MCF 10A (cell line): Measurements from ENCODE around the gene HIRIP3. TPM values are rescaled to one million over a fixed set of nuclear protein-coding genes. Genes with fewer than 3 reads are reported as not detected.
A peak's percentile ranks its signal among the peaks of the same experiment; 100 is the strongest.
"Not testable (repeated sequence)": the region's sequence is repeated elsewhere in the genome, so short reads cannot be mapped to it uniquely, and the experiment has no call there.

ENCODE experiments used
- BruUV-seq: library from RNA; stranded (reverse); fragments of 400-500 nt; replicated peaks from 2 replicates; lab custom pipeline; 2021; lab: Mats Ljungman, UMichigan
- CTCF ChIA-PET: fragments of 300-600 bp; sonication (Branson Sonifier 250); formaldehyde crosslinking; extraction: SDS; loops from one replicate; lab custom pipeline; 2021; ENCODE audit warnings: antibody characterized with exemption, inconsistent platforms; lab: Yijun Ruan, JAX
- POLR2A ChIA-PET: fragments of 300-600, 350-650 bp; sonication (Branson Sonifier 250); formaldehyde crosslinking; extraction: SDS; loops from one replicate; lab custom pipeline; 2020; ENCODE audit warnings: antibody characterized with exemption, inconsistent platforms; lab: Yijun Ruan, JAX
- DNase-seq: peaks from one replicate; pipeline ENCODE4 v3.0.0-alpha.2; 2018; ENCODE audit not compliant: unreplicated experiment
- H3K27ac Mint-ChIP-seq: one replicate; pipeline ENCODE4 v1.8.0; 2022; ENCODE audit warnings: mild to moderate bottlenecking, low read depth, mixed read lengths; ENCODE audit not compliant: unreplicated experiment
- H3K27me3 Mint-ChIP-seq: one replicate; pipeline ENCODE4 v1.8.0; 2022; ENCODE audit warnings: mixed read lengths; ENCODE audit not compliant: insufficient read depth, unreplicated experiment
- H3K36me3 Mint-ChIP-seq: one replicate; pipeline ENCODE4 v1.8.0; 2022; ENCODE audit warnings: mild to moderate bottlenecking, moderate library complexity, mixed read lengths; ENCODE audit not compliant: insufficient read depth, unreplicated experiment
- H3K4me1 Mint-ChIP-seq: one replicate; pipeline ENCODE4 v1.8.0; 2022; ENCODE audit warnings: mixed read lengths; ENCODE audit not compliant: insufficient read depth, unreplicated experiment
- H3K4me3 Mint-ChIP-seq: one replicate; pipeline ENCODE4 v1.8.0; 2022; ENCODE audit warnings: mild to moderate bottlenecking, moderate library complexity, mixed read lengths; ENCODE audit not compliant: unreplicated experiment
- H3K9me3 Mint-ChIP-seq: one replicate; pipeline ENCODE4 v1.8.0; 2022; ENCODE audit warnings: mixed read lengths; ENCODE audit not compliant: unreplicated experiment
- intact Hi-C: fragments of 100-400 bp; cut with micrococcal nuclease; formaldehyde crosslinking; loops from 2 replicates; pipeline ENCODE4 v1.14.1; 2022
- total RNA-seq: library from RNA; stranded (reverse); gene quantifications from 2 replicates; pipeline ENCODE4 v1.2.3, GENCODE V29; 2022
- TF ChIP-seq, protein P1 (sequence below): fragments of 200-600 bp; IDR thresholded peaks from one replicate; pipeline ENCODE4 v1.8.0; 2022; ENCODE audit warnings: antibody characterized with exemption, mild to moderate bottlenecking; ENCODE audit not compliant: unreplicated experiment

HIRIP3 gene
- total RNA-seq, 1 experiment from 2014 or later = 20.7 TPM

DNA sequence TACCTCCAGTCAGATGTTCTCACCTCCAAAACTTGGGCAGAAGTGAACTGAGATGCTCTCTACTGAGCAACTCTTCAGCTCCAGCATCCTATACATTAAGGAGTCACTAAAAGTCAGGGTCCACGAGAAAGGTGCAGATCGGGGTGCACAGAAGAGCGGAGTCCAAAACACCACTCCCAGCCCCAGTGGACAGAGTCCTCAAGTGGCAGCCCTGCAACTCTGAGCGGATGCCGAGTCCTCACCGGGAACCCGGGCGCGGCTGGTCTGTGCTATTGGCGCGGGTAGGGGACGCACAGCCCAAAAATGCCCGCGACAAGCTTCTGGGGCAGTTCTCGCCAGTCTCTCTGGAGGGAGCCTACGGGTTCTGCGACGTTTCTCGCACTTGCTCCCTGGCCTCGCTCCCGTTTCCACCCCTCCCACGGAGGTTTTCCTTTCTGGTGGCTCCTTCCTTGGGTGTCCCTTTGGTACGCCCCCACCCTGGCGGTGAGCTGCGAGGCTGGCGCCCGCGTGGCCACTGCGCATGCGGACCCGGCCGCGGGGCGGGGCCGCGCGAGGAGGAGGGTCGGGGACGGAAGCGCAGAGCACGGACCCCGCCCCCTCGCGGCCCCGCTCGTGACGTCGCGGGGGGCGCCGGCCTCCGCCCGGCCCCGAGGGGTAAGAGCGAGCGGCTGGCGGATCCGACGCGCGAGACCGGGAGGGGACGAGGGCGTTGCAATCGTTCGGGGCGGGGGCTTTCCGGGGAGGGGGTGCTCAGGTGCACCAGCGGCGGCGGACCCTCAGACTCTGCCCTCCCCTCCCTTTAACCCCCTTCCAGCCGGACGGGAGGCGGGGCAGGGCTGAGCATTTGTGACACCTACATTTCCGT is 33.7 kb downstream of the HIRIP3 start, which contains the start of gene TMEM219:
TMEM219 (plus strand) TSS at position 601 of the 865 bp plus-strand sequence. CDS start 1,065 bp downstream, outside the sequence.
- TF ChIP-seq, protein P1, sequence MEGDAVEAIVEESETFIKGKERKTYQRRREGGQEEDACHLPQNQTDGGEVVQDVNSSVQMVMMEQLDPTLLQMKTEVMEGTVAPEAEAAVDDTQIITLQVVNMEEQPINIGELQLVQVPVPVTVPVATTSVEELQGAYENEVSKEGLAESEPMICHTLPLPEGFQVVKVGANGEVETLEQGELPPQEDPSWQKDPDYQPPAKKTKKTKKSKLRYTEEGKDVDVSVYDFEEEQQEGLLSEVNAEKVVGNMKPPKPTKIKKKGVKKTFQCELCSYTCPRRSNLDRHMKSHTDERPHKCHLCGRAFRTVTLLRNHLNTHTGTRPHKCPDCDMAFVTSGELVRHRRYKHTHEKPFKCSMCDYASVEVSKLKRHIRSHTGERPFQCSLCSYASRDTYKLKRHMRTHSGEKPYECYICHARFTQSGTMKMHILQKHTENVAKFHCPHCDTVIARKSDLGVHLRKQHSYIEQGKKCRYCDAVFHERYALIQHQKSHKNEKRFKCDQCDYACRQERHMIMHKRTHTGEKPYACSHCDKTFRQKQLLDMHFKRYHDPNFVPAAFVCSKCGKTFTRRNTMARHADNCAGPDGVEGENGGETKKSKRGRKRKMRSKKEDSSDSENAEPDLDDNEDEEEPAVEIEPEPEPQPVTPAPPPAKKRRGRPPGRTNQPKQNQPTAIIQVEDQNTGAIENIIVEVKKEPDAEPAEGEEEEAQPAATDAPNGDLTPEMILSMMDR = peak; percentile 14
- intact Hi-C loops = loop anchor here (1.0 kb wide), 1 partner anchor 35 kb away; the partner anchor contains the start of gene KCTD13
- Mint-ChIP-seq H3K36me3 (peaks cover 10% of the 10 kb centered on the region), H3K27ac (peak within 1 kb of the TSS; percentile 77), H3K27me3 (no peaks in the 10 kb centered on the region), H3K9me3 (no peaks in the 10 kb centered on the region), H3K4me1 (peaks cover 16% of the 10 kb centered on the region), H3K4me3 (peak within 1 kb of the TSS; percentile 89)
- POLR2A ChIA-PET = interaction anchor here (0.6 to 3.8 kb wide), 21 partner anchors 9 to 1729 kb away, joined by 3 to 75 read pairs (median 4); partner anchors contain the start of genes ALDOA, ASPHD1, CDIPT and HIRIP3
- no TSS peak for BruUV-seq
- peak; percentile 77 for DNase-seq
- CTCF ChIA-PET = interaction anchor here (0.6 to 3.2 kb wide), 12 partner anchors 9 to 896 kb away, joined by 3 to 25 read pairs (median 3); partner anchors contain the start of gene KCTD13

DNA sequence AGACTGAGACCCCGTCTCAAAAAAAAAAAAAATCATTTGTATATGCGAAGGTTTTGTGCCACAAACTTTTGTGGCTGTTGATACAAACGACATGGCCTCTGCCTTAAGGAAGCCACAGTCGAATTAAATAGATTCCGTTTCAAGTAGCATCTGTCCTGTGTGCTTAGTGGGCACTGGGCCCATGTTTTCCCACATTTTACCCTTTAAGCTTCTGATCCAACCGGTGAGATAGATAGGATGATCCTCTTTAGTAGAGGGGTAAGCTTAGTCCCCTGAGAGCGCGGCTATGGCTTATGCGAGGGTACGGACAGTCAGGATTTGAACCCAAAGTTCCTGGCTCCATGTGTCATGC is 34.3 kb downstream of the HIRIP3 start:
- POLR2A ChIA-PET = interaction anchor here (0.6 to 3.8 kb wide), 14 partner anchors 8 to 145 kb away, joined by 3 to 75 read pairs (median 6); partner anchors contain the start of genes ASPHD1, HIRIP3, KCTD13 and MVP
- CTCF ChIA-PET = interaction anchor here (0.6 to 3.2 kb wide), 7 partner anchors 9 to 897 kb away, joined by 3 to 25 read pairs (median 3); no protein-coding TSS in a partner anchor
- BruUV-seq = no TSS peak

DNA sequence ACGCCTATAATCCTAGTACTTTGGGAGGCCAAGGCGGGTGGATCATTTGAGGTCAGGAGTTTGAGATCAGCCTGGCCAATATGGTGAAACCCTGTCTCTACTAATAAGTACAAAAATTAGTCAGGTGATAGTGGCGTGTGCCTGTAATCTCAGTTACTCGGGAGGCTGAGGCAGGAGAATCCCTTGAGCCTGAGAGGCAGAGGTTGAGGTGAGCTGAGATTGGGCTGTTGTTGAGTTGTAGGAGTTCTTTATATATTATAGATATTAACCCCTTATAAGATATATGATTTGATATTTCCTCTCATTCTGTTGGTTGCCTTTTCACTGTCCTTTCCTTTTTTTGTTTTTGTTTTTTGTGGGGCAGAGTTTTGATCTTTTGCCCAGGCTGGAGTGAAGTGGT is 35.6 kb downstream of the HIRIP3 start:
- POLR2A ChIA-PET = interaction anchor here (0.7 to 3.8 kb wide), 2 partner anchors 16 to 94 kb away, joined by 3 to 34 read pairs; no protein-coding TSS in a partner anchor
- H3K4me3 Mint-ChIP-seq, CTCF ChIA-PET, H3K27me3 Mint-ChIP-seq, intact Hi-C loops, DNase-seq, H3K27ac Mint-ChIP-seq, BruUV-seq, H3K9me3 Mint-ChIP-seq: not testable (repeated sequence)
- H3K36me3 Mint-ChIP-seq = peaks cover 10% of the 10 kb centered on the region
- peaks cover 16% of the 10 kb centered on the region for H3K4me1 Mint-ChIP-seq

More for the DNA sequence above, 34.3 kb downstream of the HIRIP3 start:
- intact Hi-C loops = loop anchor here (1.0 kb wide), 1 partner anchor 35 kb away; the partner anchor contains the start of gene KCTD13
- peak overlapping the region; percentile 89 for H3K4me3 Mint-ChIP-seq
- H3K27ac Mint-ChIP-seq = peak overlapping the region; percentile 31
- DNase-seq = no peak
- H3K27me3 Mint-ChIP-seq = no peaks in the 10 kb centered on the region
- H3K36me3 Mint-ChIP-seq = peaks cover 10% of the 10 kb centered on the region
- H3K9me3 Mint-ChIP-seq = no peaks in the 10 kb centered on the region
- TF ChIP-seq, protein P1 = no peak
- H3K4me1 Mint-ChIP-seq = peaks cover 16% of the 10 kb centered on the region

DNA sequence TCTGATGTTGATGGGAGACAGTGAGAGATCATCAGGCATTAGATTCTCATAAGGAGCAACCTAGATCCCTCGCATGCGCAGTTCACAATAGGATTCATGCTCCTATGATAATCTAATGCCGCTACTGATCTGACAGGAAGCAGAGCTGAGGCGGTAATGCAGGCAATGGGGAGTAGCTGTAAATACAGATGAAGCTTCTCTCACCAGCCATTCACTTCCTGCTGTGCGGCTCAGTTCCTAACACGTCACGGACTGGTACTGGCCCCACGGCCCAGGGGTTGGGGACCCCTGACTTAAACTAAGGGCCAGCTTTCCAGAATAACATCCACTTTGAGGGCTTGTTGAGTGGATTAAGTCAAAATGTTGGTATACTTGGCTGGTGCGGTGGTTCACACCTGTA is 36.1 kb downstream of the HIRIP3 start:
- Mint-ChIP-seq H3K4me1 (peaks cover 16% of the 10 kb centered on the region), H3K27ac (no peak overlapping the region), H3K4me3 (no peak overlapping the region), H3K9me3 (no peaks in the 10 kb centered on the region), H3K27me3 (no peaks in the 10 kb centered on the region), H3K36me3 (peaks cover 10% of the 10 kb centered on the region)
- DNase-seq = no peak
- ChIA-PET POLR2A (no interaction called here), CTCF (no interaction called here)
- intact Hi-C loops = no loop called here
- no TSS peak for BruUV-seq
- TF ChIP-seq, protein P1 = no peak
